Right cardiac atrium (tissue), 5 donors: ENCODE data around the gene SERP1. TPM values are rescaled to one million over a fixed set of nuclear protein-coding genes. Genes with fewer than 3 reads are reported as not detected.

Experiments
- polyA plus RNA-seq: library from polyadenylated mRNA; stranded (reverse); fragments of 200-250 nt; gene quantifications from one replicate; pipeline ENCODE4 v1.2.3, GENCODE V29; 2013
- total RNA-seq, 4 donors: library from RNA; stranded (reverse); fragmentation: NEBNext Ultra II Directional; extraction: Animal tissue kit (Norgen Biotek cat#: 25700); gene quantifications; one replicate each; pipeline ENCODE4 v1.2.1, GENCODE V29; 2021
- donor health status: healthy with polysubstance abuse.
- donor health status: DM: no; HTN: yes; CAD: no.
- donor health status: DM: no; HTN: no; CAD: no.
- donor health status: DM: no; HTN: yes; CAD: no; lungs with severe emphysema.
- donor health status: DM: yes; HTN: yes; CAD: no.

SERP1 gene
- total and polyA plus RNA-seq, 5 donors: 24.8 to 41.3 (median 36.7) TPM

Other genes starting within 250 kb of the SERP1 start
- gene TSC22D2, start 138.2 kb downstream of the SERP1 start, total RNA-seq: 10 to 100 TPM; 36.5 to 43.6 (median 38.1) TPM
- 22.6 TPM for gene TSC22D2, start 138.2 kb downstream of the SERP1 start, polyA plus RNA-seq
- 10 to 100 TPM; 66.9 to 77.1 (median 69.2) TPM for gene EIF2A, start 291 bp upstream of the SERP1 start, total RNA-seq
- 51.7 TPM for gene EIF2A, start 291 bp upstream of the SERP1 start, polyA plus RNA-seq
- gene SELENOT, start 56.8 kb upstream of the SERP1 start, total RNA-seq: 100 to 1,000 TPM in 3 of 4 donors, 10 to 100 TPM in 1; 80.9 to 112 (median 107) TPM
- gene SELENOT, start 56.8 kb upstream of the SERP1 start, polyA plus RNA-seq: 59.6 TPM
- gene ERICH6, start 157.4 kb upstream of the SERP1 start, total RNA-seq: under 1 TPM in 2 of 4 donors, not detected in 2; 0.35 to 0.37 TPM
- gene ERICH6, start 157.4 kb upstream of the SERP1 start, polyA plus RNA-seq: not detected
- 10 to 100 TPM; 15.4 to 18.6 (median 18.2) TPM for gene SIAH2, start 216.7 kb upstream of the SERP1 start, total RNA-seq
- 9.9 TPM for gene SIAH2, start 216.7 kb upstream of the SERP1 start, polyA plus RNA-seq